ENCODE results near the gene ZNF512. TPM values are rescaled to one million over a fixed set of nuclear protein-coding genes. Genes with fewer than 3 reads are reported as not detected.
A peak's percentile ranks its signal among the peaks of the same experiment; 100 is the strongest.

The ZNF512 gene
- total RNA-seq, 2 donors from 2014 or later: 11.9 to 63.3 TPM

- intact Hi-C loops (cut with DNase I): no loop called here
- peak in 1 of 4 donors; percentile 9 for DNase-seq
- WGBS, 2 donors: 84 to 85% methylated on average over 13 to 16 of the region's 16 CpGs
- ATAC-seq: no peak
- no peak for TF ChIP-seq POLR2A (IDR thresholded peaks at IDR 0.05)
- no peak for TF ChIP-seq CTCF (IDR thresholded peaks at IDR 0.05)
- H3K27ac ChIP-seq: peak overlapping the region in 3 of 4 donors; percentile 25 to 54 (median 37)
- peaks cover 0 to 17% (median 0%) of the 10 kb centered on the region in 3 donors for H3K9me3 ChIP-seq
- H3K4me1 ChIP-seq: peaks cover 23% of the 10 kb centered on the region
- H3K4me3 ChIP-seq: peak overlapping the region in 1 of 2 donors; percentile 57
- H3K27me3 ChIP-seq: no peaks in the 10 kb centered on the region
- H3K36me3 ChIP-seq (replicated peaks in 1 of 2; ENCODE audit: insufficient read depth in 1 of 2, low read depth in 2 of 2): no peaks in the 10 kb centered on the region
Observed at GRCh38 chr2:27582129-27582694, 630 bp upstream of the ZNF512 start.

- H3K27ac ChIP-seq: peak overlapping the region in 3 of 4 donors; percentile 25 to 54 (median 37)
- TF ChIP-seq CTCF (IDR thresholded peaks at IDR 0.05) (no peak), POLR2A (IDR thresholded peaks at IDR 0.05) (no peak)
Observed at GRCh38 chr2:27583390-27583915, 611 bp downstream of the ZNF512 start.

GRCh38 chr2:27584597-27584996 is 1.8 kb downstream of the ZNF512 start:
- 68 to 78% methylated on average over 3 of the region's 3 CpGs for WGBS, 2 donors
- no peaks in the 10 kb centered on the region for H3K9me3 ChIP-seq
- no peak for ATAC-seq
- TF ChIP-seq POLR2A (IDR thresholded peaks at IDR 0.05): no peak
- TF ChIP-seq CTCF (IDR thresholded peaks at IDR 0.05): no peak
- no peaks in the 10 kb centered on the region for H3K27me3 ChIP-seq
- no peak for DNase-seq
- H3K4me3 ChIP-seq: no peak overlapping the region
- H3K27ac ChIP-seq: no peak overlapping the region
- peaks cover 23% of the 10 kb centered on the region for H3K4me1 ChIP-seq
- intact Hi-C loops (cut with DNase I): no loop called here
- no peaks in the 10 kb centered on the region for H3K36me3 ChIP-seq (replicated peaks in 1 of 2; ENCODE audit: insufficient read depth in 1 of 2, low read depth in 2 of 2)

More at GRCh38 chr2:27583390-27583915, 611 bp downstream of the ZNF512 start:
- H3K4me3 ChIP-seq: peak overlapping the region; percentile 57 to 61
- peaks cover 0 to 6% (median 0%) of the 10 kb centered on the region in 3 donors for H3K9me3 ChIP-seq
- H3K27me3 ChIP-seq: no peaks in the 10 kb centered on the region
- peaks cover 23% of the 10 kb centered on the region for H3K4me1 ChIP-seq
- intact Hi-C loops (cut with DNase I): no loop called here
- ATAC-seq (peak; percentile 3), DNase-seq (no peak)
- H3K36me3 ChIP-seq (replicated peaks in 1 of 2; ENCODE audit: insufficient read depth in 1 of 2, low read depth in 2 of 2): no peaks in the 10 kb centered on the region
- WGBS, 2 donors: 4 to 7% methylated on average over 12 of the region's 12 CpGs

- ATAC-seq (no peak), DNase-seq (no peak)
- TF ChIP-seq POLR2A (IDR thresholded peaks at IDR 0.05): no peak
- no peak for TF ChIP-seq CTCF (IDR thresholded peaks at IDR 0.05)
- H3K9me3 ChIP-seq: no peaks in the 10 kb centered on the region
- H3K36me3 ChIP-seq (replicated peaks in 1 of 2; ENCODE audit: insufficient read depth in 1 of 2, low read depth in 2 of 2): no peaks in the 10 kb centered on the region
- peaks cover 23% of the 10 kb centered on the region for H3K4me1 ChIP-seq
- H3K27me3 ChIP-seq: no peaks in the 10 kb centered on the region
- H3K27ac ChIP-seq: no peak overlapping the region
- intact Hi-C loops (cut with DNase I): no loop called here
- no peak overlapping the region for H3K4me3 ChIP-seq
- 96 to 97% methylated on average over 2 of the region's 2 CpGs for WGBS, 2 donors
Observed at GRCh38 chr2:27587025-27587424, 4.2 kb downstream of the ZNF512 start.

GRCh38 chr2:27588308-27588707 is 5.5 kb downstream of the ZNF512 start:
- WGBS, 2 donors: 98 to 100% methylated on average over 2 of the region's 2 CpGs
- H3K4me3 ChIP-seq: no peak overlapping the region
- intact Hi-C loops (cut with DNase I): no loop called here

More at GRCh38 chr2:27588308-27588707, 5.5 kb downstream of the ZNF512 start:
- no peak for ATAC-seq
- Histone ChIP-seq H3K36me3 (replicated peaks in 1 of 2; ENCODE audit: insufficient read depth in 1 of 2, low read depth in 2 of 2) (no peaks in the 10 kb centered on the region), H3K27ac (no peak overlapping the region), H3K27me3 (no peaks in the 10 kb centered on the region), H3K9me3 (no peaks in the 10 kb centered on the region), H3K4me1 (peaks cover 22% of the 10 kb centered on the region)
- no peak for TF ChIP-seq POLR2A (IDR thresholded peaks at IDR 0.05)
- no peak for TF ChIP-seq CTCF (IDR thresholded peaks at IDR 0.05)
- DNase-seq: no peak
